IgD-negative memory B cell (primary cell): ENCODE data around the gene ANKRD11. TPM values are rescaled to one million over a fixed set of nuclear protein-coding genes. Genes with fewer than 3 reads are reported as not detected.

Source experiments
- H3K27ac Mint-ChIP-seq, 3 donors: one replicate each; pipeline ENCODE4 v1.8.0; 2020 to 2022; ENCODE audit warnings: mild to moderate bottlenecking in 3 of 3, mixed read lengths in 3 of 3, moderate library complexity in 1 of 3
- H3K27me3 Mint-ChIP-seq: one replicate; pipeline ENCODE4 v1.8.0; 2021; ENCODE audit warnings: mixed read lengths
- H3K36me3 Mint-ChIP-seq: one replicate; pipeline ENCODE4 v1.8.0; 2020; ENCODE audit warnings: mild to moderate bottlenecking, mixed read lengths
- H3K4me1 Mint-ChIP-seq, 3 donors: one replicate each; pipeline ENCODE4 v1.8.0; 2020 to 2022; ENCODE audit warnings: mixed read lengths in 3 of 3, mild to moderate bottlenecking in 1 of 3
- H3K4me3 Mint-ChIP-seq, 4 donors: one replicate each; pipeline ENCODE4 v1.8.0; 2020 to 2022; ENCODE audit warnings: mild to moderate bottlenecking in 4 of 4, mixed read lengths in 4 of 4, moderate library complexity in 3 of 4
- H3K9me3 Mint-ChIP-seq, 3 donors: one replicate each; pipeline ENCODE4 v1.8.0; 2020 to 2021; ENCODE audit warnings: mixed read lengths in 3 of 3, mild to moderate bottlenecking in 1 of 3
- polyA plus RNA-seq: library from polyadenylated mRNA; unstranded; fragments of 300-500 nt; fragmentation: Illumina TruSeq; gene quantifications from one replicate; pipeline ENCODE4 v1.2.3, GENCODE V29; 2021

The ANKRD11 gene
- polyA plus RNA-seq, 1 donor from 2014 or later: 11.6 TPM

GRCh38 chr16:89380681-89381080 is 109.7 kb downstream of the ANKRD11 start:
- H3K4me1 Mint-ChIP-seq: peaks cover 52 to 55% (median 54%) of the 10 kb centered on the region in 3 donors
- H3K9me3 Mint-ChIP-seq: peaks cover 0 to 2% (median 0%) of the 10 kb centered on the region in 3 donors
- H3K27me3 Mint-ChIP-seq: no peaks in the 10 kb centered on the region
- peaks cover 12% of the 10 kb centered on the region for H3K36me3 Mint-ChIP-seq
- H3K4me3 Mint-ChIP-seq: no peak overlapping the region
- peak overlapping the region in 1 of 3 donors; percentile 40 for H3K27ac Mint-ChIP-seq

GRCh38 chr16:89378947-89379771 is 111.2 kb downstream of the ANKRD11 start:
- peaks cover 58 to 64% (median 59%) of the 10 kb centered on the region in 3 donors for H3K4me1 Mint-ChIP-seq
- H3K27me3 Mint-ChIP-seq: no peaks in the 10 kb centered on the region
- peaks cover 12% of the 10 kb centered on the region for H3K36me3 Mint-ChIP-seq
- peaks cover 0 to 2% (median 0%) of the 10 kb centered on the region in 3 donors for H3K9me3 Mint-ChIP-seq
- H3K27ac Mint-ChIP-seq: peak overlapping the region in 1 of 3 donors; percentile 39
- peak overlapping the region in 2 of 4 donors; percentile 67 to 89 for H3K4me3 Mint-ChIP-seq

GRCh38 chr16:89377453-89377848 is 112.9 kb downstream of the ANKRD11 start:
- Mint-ChIP-seq H3K27me3 (no peaks in the 10 kb centered on the region), H3K27ac (peak overlapping the region in 2 of 3 donors; percentile 37 to 95), H3K36me3 (peaks cover 12% of the 10 kb centered on the region), H3K4me3 (peak overlapping the region in 1 of 4 donors; percentile 68), H3K9me3 (peaks cover 0 to 2% (median 0%) of the 10 kb centered on the region in 3 donors), H3K4me1 (peaks cover 50 to 55% (median 53%) of the 10 kb centered on the region in 3 donors)

- H3K4me1 Mint-ChIP-seq: peaks cover 49 to 55% (median 51%) of the 10 kb centered on the region in 3 donors
- H3K27ac Mint-ChIP-seq: peak overlapping the region in 1 of 3 donors; percentile 95
- peaks cover 12% of the 10 kb centered on the region for H3K36me3 Mint-ChIP-seq
- H3K27me3 Mint-ChIP-seq: no peaks in the 10 kb centered on the region
- peak overlapping the region in 1 of 4 donors; percentile 68 for H3K4me3 Mint-ChIP-seq
- H3K9me3 Mint-ChIP-seq: peaks cover 0 to 2% (median 0%) of the 10 kb centered on the region in 3 donors
Measured at GRCh38 chr16:89376812-89377452, 113.4 kb downstream of the ANKRD11 start.

- peaks cover 47 to 52% (median 47%) of the 10 kb centered on the region in 3 donors for H3K4me1 Mint-ChIP-seq
- peak overlapping the region in 1 of 3 donors; percentile 73 for H3K27ac Mint-ChIP-seq
- H3K27me3 Mint-ChIP-seq: no peaks in the 10 kb centered on the region
- peaks cover 0 to 2% (median 0%) of the 10 kb centered on the region in 3 donors for H3K9me3 Mint-ChIP-seq
- peak overlapping the region in 2 of 4 donors; percentile 4 to 82 for H3K4me3 Mint-ChIP-seq
- H3K36me3 Mint-ChIP-seq: peaks cover 12% of the 10 kb centered on the region
Measured at GRCh38 chr16:89375686-89376085, 114.7 kb downstream of the ANKRD11 start.

GRCh38 chr16:89375021-89375420 is 115.3 kb downstream of the ANKRD11 start:
- Mint-ChIP-seq H3K27ac (peak overlapping the region; percentile 59 to 91 (median 73)), H3K36me3 (peaks cover 12% of the 10 kb centered on the region), H3K9me3 (peaks cover 0 to 2% (median 0%) of the 10 kb centered on the region in 3 donors), H3K4me1 (peaks cover 43 to 50% (median 49%) of the 10 kb centered on the region in 3 donors), H3K27me3 (no peaks in the 10 kb centered on the region), H3K4me3 (peak overlapping the region; percentile 4 to 82 (median 68))

GRCh38 chr16:89374393-89374960 is 115.9 kb downstream of the ANKRD11 start:
- Mint-ChIP-seq H3K27ac (peak overlapping the region; percentile 59 to 91 (median 73)), H3K4me1 (peaks cover 43 to 50% (median 49%) of the 10 kb centered on the region in 3 donors), H3K9me3 (peaks cover 0 to 2% (median 0%) of the 10 kb centered on the region in 3 donors), H3K36me3 (peaks cover 11% of the 10 kb centered on the region), H3K4me3 (peak overlapping the region; percentile 4 to 82 (median 68)), H3K27me3 (no peaks in the 10 kb centered on the region)

GRCh38 chr16:89373355-89374110 is 116.8 kb downstream of the ANKRD11 start:
- Mint-ChIP-seq H3K4me1 (peaks cover 45 to 55% (median 55%) of the 10 kb centered on the region in 3 donors), H3K27ac (peak overlapping the region in 2 of 3 donors; percentile 23 to 95), H3K27me3 (no peaks in the 10 kb centered on the region), H3K9me3 (peaks cover 0 to 2% (median 0%) of the 10 kb centered on the region in 3 donors), H3K36me3 (peaks cover 9% of the 10 kb centered on the region), H3K4me3 (peak overlapping the region in 1 of 4 donors; percentile 17)

- H3K4me1 Mint-ChIP-seq: peaks cover 36 to 51% (median 51%) of the 10 kb centered on the region in 3 donors
- no peaks in the 10 kb centered on the region for H3K27me3 Mint-ChIP-seq
- peak overlapping the region in 1 of 4 donors; percentile 55 for H3K4me3 Mint-ChIP-seq
- H3K9me3 Mint-ChIP-seq: peaks cover 0 to 2% (median 0%) of the 10 kb centered on the region in 3 donors
- peaks cover 3% of the 10 kb centered on the region for H3K36me3 Mint-ChIP-seq
- peak overlapping the region in 2 of 3 donors; percentile 28 to 95 for H3K27ac Mint-ChIP-seq
Measured at GRCh38 chr16:89371968-89372634, 118.3 kb downstream of the ANKRD11 start.

GRCh38 chr16:89371386-89371785 is 119.0 kb downstream of the ANKRD11 start:
- Mint-ChIP-seq H3K27me3 (no peaks in the 10 kb centered on the region), H3K9me3 (peaks cover 0 to 2% (median 0%) of the 10 kb centered on the region in 3 donors), H3K27ac (peak overlapping the region in 1 of 3 donors; percentile 61), H3K4me1 (peaks cover 36 to 51% (median 51%) of the 10 kb centered on the region in 3 donors), H3K4me3 (no peak overlapping the region), H3K36me3 (no peaks in the 10 kb centered on the region)

- no peak overlapping the region for H3K27ac Mint-ChIP-seq
- no peaks in the 10 kb centered on the region for H3K27me3 Mint-ChIP-seq
Measured at GRCh38 chr16:89370601-89371000, 119.8 kb downstream of the ANKRD11 start.

GRCh38 chr16:89370081-89370511 is 120.3 kb downstream of the ANKRD11 start:
- no peak overlapping the region for H3K27ac Mint-ChIP-seq
- no peaks in the 10 kb centered on the region for H3K36me3 Mint-ChIP-seq
- H3K4me3 Mint-ChIP-seq: no peak overlapping the region
- no peaks in the 10 kb centered on the region for H3K27me3 Mint-ChIP-seq
- no peaks in the 10 kb centered on the region for H3K9me3 Mint-ChIP-seq
- peaks cover 32 to 50% (median 44%) of the 10 kb centered on the region in 3 donors for H3K4me1 Mint-ChIP-seq

More at GRCh38 chr16:89370601-89371000, 119.8 kb downstream of the ANKRD11 start:
- H3K4me1 Mint-ChIP-seq: peaks cover 33 to 50% (median 45%) of the 10 kb centered on the region in 3 donors
- H3K4me3 Mint-ChIP-seq: no peak overlapping the region
- no peaks in the 10 kb centered on the region for H3K9me3 Mint-ChIP-seq
- no peaks in the 10 kb centered on the region for H3K36me3 Mint-ChIP-seq

- H3K27me3 Mint-ChIP-seq: no peaks in the 10 kb centered on the region
- H3K9me3 Mint-ChIP-seq: no peaks in the 10 kb centered on the region
- H3K4me3 Mint-ChIP-seq: peak overlapping the region in 1 of 4 donors; percentile 43
- no peaks in the 10 kb centered on the region for H3K36me3 Mint-ChIP-seq
- H3K27ac Mint-ChIP-seq: peak overlapping the region in 2 of 3 donors; percentile 46 to 52
- H3K4me1 Mint-ChIP-seq: peaks cover 33 to 51% (median 44%) of the 10 kb centered on the region in 3 donors
Measured at GRCh38 chr16:89369266-89369895, 121.0 kb downstream of the ANKRD11 start.
